PC-3 (cell line): ENCODE data around the gene MINK1. TPM values are rescaled to one million over a fixed set of nuclear protein-coding genes. Genes with fewer than 3 reads are reported as not detected.
"Not testable (repeated sequence)": the region's sequence is repeated elsewhere in the genome, so short reads cannot be mapped to it uniquely, and the experiment has no call there.

Experiments used
- ATAC-seq: fragments of 200-7000 bp; cut with Tn5 transposase; 2 replicates; pipeline ENCODE4 v1.9.1; 2020; ENCODE audit warnings: mild to moderate bottlenecking, moderate library complexity
- BruUV-seq: library from RNA; stranded (reverse); fragments of 400-500 nt; replicated peaks from 2 replicates; lab custom pipeline; 2021; lab: Mats Ljungman, UMichigan
- CTCF ChIA-PET: fragments of 300-600 bp; sonication (Branson Sonifier 250); formaldehyde crosslinking; loops from one replicate; lab custom pipeline; 2022; ENCODE audit warnings: antibody characterized with exemption; lab: Charles Lee
- POLR2A ChIA-PET: fragments of 300-600 bp; sonication (Branson Sonifier 250); formaldehyde crosslinking; loops from one replicate; lab custom pipeline; 2022; ENCODE audit warnings: antibody characterized with exemption; ENCODE audit not compliant: unreplicated experiment; lab: Charles Lee
- DNase-seq: peaks from one replicate; pipeline ENCODE4 v3.0.0-alpha.2; 2015
- H2AFZ ChIP-seq: fragments of 300-600 bp; sonication (generic); 2 replicates; pipeline ENCODE4 v1.6.0; 2016; ENCODE audit warnings: antibody characterized with exemption, low read length
- H3F3A ChIP-seq: fragments of 300-600 bp; sonication (generic); one replicate; pipeline ENCODE4 v1.6.0; 2017; ENCODE audit warnings: antibody characterized with exemption, low read length, control low read depth, mild to moderate bottlenecking; ENCODE audit not compliant: unreplicated experiment
- H3K27ac ChIP-seq: fragments of 300-600 bp; sonication (generic); 2 replicates; pipeline ENCODE4 v1.5.1; 2016; ENCODE audit warnings: mild to moderate bottlenecking, low read length
- H3K27me3 ChIP-seq: fragments of 300-600 bp; sonication (generic); 2 replicates; pipeline ENCODE4 v1.6.1; 2016; ENCODE audit warnings: low read length, mixed read lengths
- H3K36me3 ChIP-seq: fragments of 300-600 bp; sonication (generic); 2 replicates; pipeline ENCODE4 v1.6.1; 2016; ENCODE audit warnings: low read depth, mixed run types, low read length, mixed read lengths
- H3K4me1 ChIP-seq: fragments of 300-600 bp; sonication (generic); 2 replicates; pipeline ENCODE4 v1.5.1; 2016; ENCODE audit warnings: low read length; ENCODE audit not compliant: insufficient read depth
- H3K4me2 ChIP-seq: fragments of 300-600 bp; sonication (generic); 2 replicates; pipeline ENCODE4 v1.6.0; 2016; ENCODE audit warnings: low read length
- H3K4me3 ChIP-seq: fragments of 300-600 bp; sonication (generic); 2 replicates; pipeline ENCODE4 v1.5.1; 2016; ENCODE audit warnings: mild to moderate bottlenecking, low read length, mixed read lengths
- H3K79me2 ChIP-seq: fragments of 300-600 bp; sonication (generic); 2 replicates; pipeline ENCODE4 v1.6.1; 2017; ENCODE audit warnings: low read length, mixed read lengths
- H3K9ac ChIP-seq: fragments of 300-600 bp; sonication (generic); 2 replicates; pipeline ENCODE4 v1.6.0; 2016; ENCODE audit warnings: mild to moderate bottlenecking, low read length
- H3K9me2 ChIP-seq: fragments of 300-600 bp; sonication (generic); replicated peaks from 2 replicates; pipeline ENCODE4 v1.6.1; 2016; ENCODE audit warnings: mixed run types, low read length, mixed read lengths
- H3K9me3 ChIP-seq: fragments of 300-600 bp; sonication (generic); 2 replicates; pipeline ENCODE4 v1.6.1; 2016; ENCODE audit warnings: low read length, mixed read lengths
- H4K20me1 ChIP-seq: fragments of 300-600 bp; sonication (generic); 2 replicates; pipeline ENCODE4 v1.6.1; 2016; ENCODE audit warnings: low read length, mixed read lengths
- EZH2 ChIP-seq: fragments of 300-600 bp; sonication (generic); IDR thresholded peaks from one replicate; pipeline ENCODE4 v1.6.1; 2017; ENCODE audit warnings: antibody characterized with exemption, mild to moderate bottlenecking, low read length; ENCODE audit not compliant: unreplicated experiment
- EZH2phosphoT487 ChIP-seq: fragments of 300-600 bp; sonication (generic); IDR thresholded peaks from 2 replicates; pipeline ENCODE4 v1.6.1; 2018; ENCODE audit warnings: mild to moderate bottlenecking, antibody characterized with exemption, low read length, borderline replicate concordance
- intact Hi-C: fragments of 100-400 bp; cut with micrococcal nuclease; formaldehyde crosslinking; loops from 2 replicates; pipeline ENCODE4 v1.9.0; 2023
- total RNA-seq: library from RNA; depleted of rRNA; stranded (reverse); fragments of >200 nt; gene quantifications from 2 replicates; pipeline ENCODE4 v1.2.3, GENCODE V29; 2014
- TF ChIP-seq, protein P1 (sequence below): fragments of 300-600 bp; sonication (generic); conservative IDR thresholded peaks from 2 replicates; pipeline ENCODE4 v1.5.1; 2017; ENCODE audit warnings: antibody characterized with exemption, low read depth, mild to moderate bottlenecking, low read length

Gene MINK1
- total RNA-seq, 1 experiment from 2014 or later, result 44.5 TPM

DNA sequence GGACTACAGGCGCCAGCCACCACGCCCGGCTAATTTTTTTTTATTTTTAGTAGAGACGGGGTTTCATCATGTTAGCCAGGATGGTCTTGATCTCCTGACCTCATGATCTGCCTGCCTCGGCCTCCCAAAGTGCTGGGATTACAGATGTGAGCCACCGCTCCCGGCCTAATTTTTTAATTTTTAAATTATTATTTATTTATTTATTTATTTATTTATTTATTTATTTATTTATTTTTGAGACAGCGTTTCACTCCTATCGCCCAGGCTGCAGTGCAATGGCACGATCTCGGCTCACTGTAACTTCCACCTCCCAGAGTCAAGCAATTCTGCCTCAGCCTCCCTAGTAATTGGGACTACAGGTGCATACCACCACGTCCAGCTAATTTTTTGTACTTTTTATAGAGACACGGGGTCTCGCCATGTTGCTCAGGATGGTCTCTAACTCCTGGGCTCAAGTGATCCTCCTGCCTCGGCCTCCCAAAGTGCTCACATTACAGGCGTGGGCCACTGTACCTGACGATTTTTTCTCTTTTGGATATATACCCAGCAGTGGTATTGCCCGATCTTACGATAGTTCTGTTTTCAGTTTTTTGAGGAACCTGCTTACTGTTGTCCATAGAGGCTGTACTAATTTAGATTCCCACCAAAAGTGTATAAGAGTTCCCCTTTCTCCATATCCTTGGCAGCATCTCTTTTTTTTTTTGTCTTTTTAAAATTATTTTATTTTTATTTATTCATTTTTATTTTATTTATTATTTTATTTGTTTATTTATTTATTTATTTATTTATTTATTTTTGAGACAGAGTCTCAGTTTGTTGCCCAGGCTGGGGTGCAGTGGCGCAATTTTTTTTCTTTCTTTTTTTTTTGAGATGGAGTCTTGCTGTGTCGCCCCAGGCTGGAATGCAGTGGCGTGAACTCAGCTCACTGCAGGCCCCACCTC, 36.2 kb downstream of the MINK1 start:
- intact Hi-C loops, result not testable (repeated sequence)

DNA sequence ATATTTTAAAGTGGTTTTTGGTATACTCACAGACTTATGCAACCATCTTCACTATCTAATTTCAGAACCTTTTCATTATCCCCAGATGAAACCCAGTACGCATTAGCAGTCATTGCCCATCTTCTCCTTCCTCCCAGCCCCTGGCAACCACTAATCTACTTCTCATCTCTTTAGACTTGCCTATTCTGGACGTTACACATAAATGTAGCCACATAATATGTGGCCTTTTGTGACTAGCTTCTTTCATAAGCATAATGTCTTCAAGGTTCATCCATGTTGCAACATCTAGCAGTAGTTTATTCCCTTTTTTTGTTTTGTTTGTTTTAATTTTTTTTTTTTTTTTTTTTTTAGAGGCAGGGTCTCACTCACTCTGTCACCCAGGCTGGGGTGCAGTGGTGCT, 37.7 kb downstream of the MINK1 start:
- intact Hi-C loops, result no loop called here
- no peaks in the 10 kb centered on the region; the same call in 1 of the 2 replicates for H3K36me3 ChIP-seq
- ATAC-seq (no peak), DNase-seq (no peak)
- no peaks in the 10 kb centered on the region for H3K27me3 ChIP-seq
- H3K4me2 ChIP-seq, result no peak overlapping the region
- no peak overlapping the region for H2AFZ ChIP-seq
- no peaks in the 10 kb centered on the region for H3K9me2 ChIP-seq
- ChIA-PET CTCF (no interaction called here), POLR2A (no interaction called here)
- H3K4me1 ChIP-seq, result no peaks in the 10 kb centered on the region
- no peak overlapping the region for H3K4me3 ChIP-seq
- TF ChIP-seq EZH2phosphoT487 (no peak), EZH2 (no peak)
- TF ChIP-seq, protein P1, sequence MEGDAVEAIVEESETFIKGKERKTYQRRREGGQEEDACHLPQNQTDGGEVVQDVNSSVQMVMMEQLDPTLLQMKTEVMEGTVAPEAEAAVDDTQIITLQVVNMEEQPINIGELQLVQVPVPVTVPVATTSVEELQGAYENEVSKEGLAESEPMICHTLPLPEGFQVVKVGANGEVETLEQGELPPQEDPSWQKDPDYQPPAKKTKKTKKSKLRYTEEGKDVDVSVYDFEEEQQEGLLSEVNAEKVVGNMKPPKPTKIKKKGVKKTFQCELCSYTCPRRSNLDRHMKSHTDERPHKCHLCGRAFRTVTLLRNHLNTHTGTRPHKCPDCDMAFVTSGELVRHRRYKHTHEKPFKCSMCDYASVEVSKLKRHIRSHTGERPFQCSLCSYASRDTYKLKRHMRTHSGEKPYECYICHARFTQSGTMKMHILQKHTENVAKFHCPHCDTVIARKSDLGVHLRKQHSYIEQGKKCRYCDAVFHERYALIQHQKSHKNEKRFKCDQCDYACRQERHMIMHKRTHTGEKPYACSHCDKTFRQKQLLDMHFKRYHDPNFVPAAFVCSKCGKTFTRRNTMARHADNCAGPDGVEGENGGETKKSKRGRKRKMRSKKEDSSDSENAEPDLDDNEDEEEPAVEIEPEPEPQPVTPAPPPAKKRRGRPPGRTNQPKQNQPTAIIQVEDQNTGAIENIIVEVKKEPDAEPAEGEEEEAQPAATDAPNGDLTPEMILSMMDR, result no peak
- H3F3A ChIP-seq, result no peaks in the 10 kb centered on the region
- H3K9ac ChIP-seq, result no peak overlapping the region
- no peaks in the 10 kb centered on the region for H3K9me3 ChIP-seq
- BruUV-seq, result no TSS peak
- no peaks in the 10 kb centered on the region for H3K79me2 ChIP-seq
- no peaks in the 10 kb centered on the region for H4K20me1 ChIP-seq
- H3K27ac ChIP-seq, result no peak overlapping the region

More for the DNA sequence above, 36.2 kb downstream of the MINK1 start:
- H3K9me2 ChIP-seq, CTCF ChIA-PET, H3K79me2 ChIP-seq, H3K9ac ChIP-seq, H4K20me1 ChIP-seq, H3K36me3 ChIP-seq, DNase-seq, H3F3A ChIP-seq, ATAC-seq, H3K4me1 ChIP-seq, H3K4me2 ChIP-seq, H3K4me3 ChIP-seq, H3K9me3 ChIP-seq, H2AFZ ChIP-seq, BruUV-seq, H3K27me3 ChIP-seq, H3K27ac ChIP-seq: not testable (repeated sequence)
- POLR2A ChIA-PET, result interaction anchor here (0.6 to 0.7 kb wide), 2 partner anchors 11 to 86 kb away, joined by 4 to 12 read pairs; no protein-coding TSS in a partner anchor

DNA sequence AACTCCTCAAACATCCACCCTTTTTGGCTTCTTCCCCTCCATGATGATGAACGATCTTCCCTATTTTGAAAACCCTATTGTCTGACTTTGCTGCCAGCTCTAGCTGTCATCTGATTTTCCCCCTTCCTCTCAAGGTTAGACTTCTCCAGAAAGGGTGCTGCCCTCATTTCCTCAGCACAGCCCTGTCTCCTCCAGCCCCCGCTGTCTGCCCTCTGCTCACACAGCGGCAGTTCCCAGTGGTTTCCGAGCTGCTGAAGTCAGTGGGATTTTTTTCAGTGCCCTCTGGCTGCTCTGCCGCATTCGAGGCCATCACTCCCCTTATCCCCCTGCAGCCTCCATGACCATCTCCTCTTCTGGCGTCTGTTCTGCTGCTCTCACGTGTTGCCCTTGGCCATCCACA, 39.6 kb downstream of the MINK1 start:
- no TSS peak for BruUV-seq
- no peak overlapping the region for H3K27ac ChIP-seq
- ATAC-seq, result no peak

More for the DNA sequence above, 39.6 kb downstream of the MINK1 start:
- Histone ChIP-seq H3K36me3 (no peaks in the 10 kb centered on the region; the same call in 1 of the 2 replicates), H3K4me2 (no peak overlapping the region), H3K9me2 (no peaks in the 10 kb centered on the region), H2AFZ (no peak overlapping the region), H4K20me1 (no peaks in the 10 kb centered on the region), H3F3A (no peaks in the 10 kb centered on the region), H3K27me3 (no peaks in the 10 kb centered on the region), H3K79me2 (no peaks in the 10 kb centered on the region), H3K4me1 (no peaks in the 10 kb centered on the region), H3K4me3 (no peak overlapping the region), H3K9ac (no peak overlapping the region), H3K9me3 (no peaks in the 10 kb centered on the region)
- no peak for DNase-seq
- POLR2A ChIA-PET, result no interaction called here
- CTCF ChIA-PET, result no interaction called here
- TF ChIP-seq EZH2 (no peak), EZH2phosphoT487 (no peak)
- intact Hi-C loops, result no loop called here
